ENCODE data around the gene STKLD1.

- TF ChIP-seq, protein P1, sequence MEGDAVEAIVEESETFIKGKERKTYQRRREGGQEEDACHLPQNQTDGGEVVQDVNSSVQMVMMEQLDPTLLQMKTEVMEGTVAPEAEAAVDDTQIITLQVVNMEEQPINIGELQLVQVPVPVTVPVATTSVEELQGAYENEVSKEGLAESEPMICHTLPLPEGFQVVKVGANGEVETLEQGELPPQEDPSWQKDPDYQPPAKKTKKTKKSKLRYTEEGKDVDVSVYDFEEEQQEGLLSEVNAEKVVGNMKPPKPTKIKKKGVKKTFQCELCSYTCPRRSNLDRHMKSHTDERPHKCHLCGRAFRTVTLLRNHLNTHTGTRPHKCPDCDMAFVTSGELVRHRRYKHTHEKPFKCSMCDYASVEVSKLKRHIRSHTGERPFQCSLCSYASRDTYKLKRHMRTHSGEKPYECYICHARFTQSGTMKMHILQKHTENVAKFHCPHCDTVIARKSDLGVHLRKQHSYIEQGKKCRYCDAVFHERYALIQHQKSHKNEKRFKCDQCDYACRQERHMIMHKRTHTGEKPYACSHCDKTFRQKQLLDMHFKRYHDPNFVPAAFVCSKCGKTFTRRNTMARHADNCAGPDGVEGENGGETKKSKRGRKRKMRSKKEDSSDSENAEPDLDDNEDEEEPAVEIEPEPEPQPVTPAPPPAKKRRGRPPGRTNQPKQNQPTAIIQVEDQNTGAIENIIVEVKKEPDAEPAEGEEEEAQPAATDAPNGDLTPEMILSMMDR (IDR thresholded peaks at IDR 0.05) = no peak
- TF ChIP-seq EZH2 (IDR thresholded peaks at IDR 0.05; ENCODE audit: borderline replicate concordance, insufficient read depth, low read depth, low read length, poor library complexity, severe bottlenecking) = no peak
These were observed 1.6 kb downstream of the STKLD1 start for GRCh38 chr9:133377721-133378216.
